Measurements from ENCODE around the gene RNF208. TPM values are rescaled to one million over a fixed set of nuclear protein-coding genes. Genes with fewer than 3 reads are reported as not detected.

RNF208 gene
- 1.6 and 5.3 TPM in 2 replicates for total RNA-seq

GRCh38 chr9:137222190-137223077 is at the start of gene RNF208:
Gene RNF208 (minus strand): TSS chr9:137222240. CDS start chr9:137221212, 1,028 bp downstream.

GRCh38 chr9:137254624-137255447 is 32.8 kb upstream of the RNF208 start, which contains the start of gene NELFB:
Gene NELFB (plus strand): TSS chr9:137255327.

GRCh38 chr9:137251194-137251461 is 29.1 kb upstream of the RNF208 start, which contains the start of gene STPG3:
Gene STPG3 (plus strand): TSS chr9:137251286. CDS start chr9:137251287, 1 bp downstream.

GRCh38 chr9:137240841-137241489 is 18.9 kb upstream of the RNF208 start, which contains the start of gene TUBB4B:
Gene TUBB4B (plus strand): TSS chr9:137241287. CDS start chr9:137241361, 74 bp downstream.

GRCh38 chr9:137230705-137231371 is 8.8 kb upstream of the RNF208 start, which contains the start of gene SLC34A3:
Gene SLC34A3 (plus strand): TSS chr9:137230901. CDS start chr9:137231703, 802 bp downstream.

GRCh38 chr9:137227054-137227852 is 5.2 kb upstream of the RNF208 start, which contains the start of gene RNF224:
Gene RNF224 (plus strand): TSS chr9:137227502. CDS start chr9:137228336, 834 bp downstream.

GRCh38 chr9:137224830-137225694 is 3.0 kb upstream of the RNF208 start, which contains the start of gene CYSRT1:
Gene CYSRT1 (plus strand): TSS chr9:137225174. CDS start chr9:137225622, 448 bp downstream.

GRCh38 chr9:137205126-137206069 is 16.6 kb downstream of the RNF208 start, which contains the start of the genes NDOR1 and TMEM203:
Gene NDOR1 (plus strand): TSS chr9:137205700. CDS start chr9:137205778, 78 bp downstream.
Gene TMEM203 (minus strand): TSS chr9:137205648. CDS start chr9:137205414, 234 bp downstream.

GRCh38 chr9:137200311-137201204 is 21.5 kb downstream of the RNF208 start, which contains the start of gene TPRN:
Gene TPRN (minus strand): TSS chr9:137200741. CDS start chr9:137200711, 30 bp downstream.

GRCh38 chr9:137188490-137189296 is 33.3 kb downstream of the RNF208 start, which contains the start of the genes ANAPC2 and SSNA1:
Gene ANAPC2 (minus strand): TSS chr9:137188560. CDS start chr9:137188532, 28 bp downstream.
Gene SSNA1 (plus strand): TSS chr9:137188676. CDS start chr9:137188727, 51 bp downstream.

Other genes with a start within 250 kb of the RNF208 start
- 4.2 and 463 TPM in 2 replicates for gene PTGDS, start 244.7 kb downstream of the RNF208 start, total RNA-seq
- 2.5 TPM in 1 of 2 replicates, not detected in the other for gene LCNL1, start 239.2 kb downstream of the RNF208 start, total RNA-seq
- gene PAXX, start 229.8 kb downstream of the RNF208 start, total RNA-seq, result 49.2 and 65.2 TPM in 2 replicates
- gene CLIC3, start 225.7 kb downstream of the RNF208 start, total RNA-seq, result 16.5 and 47.4 TPM in 2 replicates
- 7.7 and 44.4 TPM in 2 replicates for gene ABCA2, start 194.0 kb downstream of the RNF208 start, total RNA-seq
- not detected in 2 replicates for gene FUT7, start 190.2 kb downstream of the RNF208 start, total RNA-seq
- gene NPDC1, start 176.1 kb downstream of the RNF208 start, total RNA-seq, result 44.0 and 65.8 TPM in 2 replicates
- not detected in 2 replicates for gene ENTPD2, start 168.2 kb downstream of the RNF208 start, total RNA-seq
- gene SAPCD2, start 151.7 kb downstream of the RNF208 start, total RNA-seq, result 3.5 and 52.6 TPM in 2 replicates
- gene UAP1L1, start 144.7 kb downstream of the RNF208 start, total RNA-seq, result 6.4 and 13.4 TPM in 2 replicates
- gene MAN1B1, start 135.3 kb downstream of the RNF208 start, total RNA-seq, result 72.8 and 125 TPM in 2 replicates
- 65.3 and 87.8 TPM in 2 replicates for gene DPP7, start 107.5 kb downstream of the RNF208 start, total RNA-seq
- gene GRIN1, start 83.1 kb downstream of the RNF208 start, total RNA-seq, result 0.13 TPM in 1 of 2 replicates, not detected in the other
- 0.16 TPM in 1 of 2 replicates, not detected in the other for gene LRRC26, start 52.2 kb downstream of the RNF208 start, total RNA-seq
- not detected in 2 replicates for gene TMEM210, start 50.2 kb downstream of the RNF208 start, total RNA-seq
- 19.6 and 22.9 TPM in 2 replicates for gene ANAPC2, start 33.7 kb downstream of the RNF208 start, total RNA-seq
- gene SSNA1, start 33.6 kb downstream of the RNF208 start, total RNA-seq, result 79.7 and 97.1 TPM in 2 replicates
- gene TPRN, start 21.5 kb downstream of the RNF208 start, total RNA-seq, result 9.5 and 9.6 TPM in 2 replicates
- gene TMEM203, start 16.6 kb downstream of the RNF208 start, total RNA-seq, result 36.0 and 40.9 TPM in 2 replicates
- gene NDOR1, start 16.5 kb downstream of the RNF208 start, total RNA-seq, result 15.2 and 24.0 TPM in 2 replicates
- gene CYSRT1, start 2.9 kb upstream of the RNF208 start, total RNA-seq, result 0.49 and 2.9 TPM in 2 replicates
- gene RNF224, start 5.3 kb upstream of the RNF208 start, total RNA-seq, result 0.25 TPM in 1 of 2 replicates, not detected in the other
- not detected in 2 replicates for gene SLC34A3, start 8.7 kb upstream of the RNF208 start, total RNA-seq
- 179 and 1,107 TPM in 2 replicates for gene TUBB4B, start 19.0 kb upstream of the RNF208 start, total RNA-seq
- not detected in 2 replicates for gene STPG3, start 29.0 kb upstream of the RNF208 start, total RNA-seq
- 56.2 and 81.0 TPM in 2 replicates for gene NELFB, start 33.1 kb upstream of the RNF208 start, total RNA-seq
- 50.8 and 52.1 TPM in 2 replicates for gene TOR4A, start 55.5 kb upstream of the RNF208 start, total RNA-seq
- 0.38 and 1.8 TPM in 2 replicates for gene NRARP, start 80.0 kb upstream of the RNF208 start, total RNA-seq
- 5.4 and 22.3 TPM in 2 replicates for gene EXD3, start 200.9 kb upstream of the RNF208 start, total RNA-seq
- 0.33 and 2.3 TPM in 2 replicates for gene NOXA1, start 201.2 kb upstream of the RNF208 start, total RNA-seq
- gene ENTPD8, start 219.1 kb upstream of the RNF208 start, total RNA-seq, result 0.38 TPM in 1 of 2 replicates, not detected in the other
- gene NSMF, start 237.1 kb upstream of the RNF208 start, total RNA-seq, result 41.9 and 92.3 TPM in 2 replicates